ENCODE measurements around the gene CA5B.

CA5B gene

GRCh38 chrX:15804563-15804962, 66.5 kb downstream of the CA5B start:
- no peak overlapping the region for H3K4me3 ChIP-seq (ENCODE audit: low read depth, low read length)
- TF ChIP-seq CTCF (IDR thresholded peaks at IDR 0.05; ENCODE audit: low read depth, low read length, missing control alignments): no peak
- no peak for DNase-seq (ENCODE audit: low read depth)

- DNase-seq (ENCODE audit: low read depth): no peak
- no peak overlapping the region for H3K4me3 ChIP-seq (ENCODE audit: low read depth, low read length)
- no peak for TF ChIP-seq CTCF (IDR thresholded peaks at IDR 0.05; ENCODE audit: low read depth, low read length, missing control alignments)
These were observed 70.2 kb downstream of the CA5B start for GRCh38 chrX:15808254-15808653.

GRCh38 chrX:15812192-15812938, 74.3 kb downstream of the CA5B start:
- H3K4me3 ChIP-seq (ENCODE audit: low read depth, low read length): no peak overlapping the region
- TF ChIP-seq CTCF (IDR thresholded peaks at IDR 0.05; ENCODE audit: low read depth, low read length, missing control alignments): no peak
- no peak for DNase-seq (ENCODE audit: low read depth)

- no peak overlapping the region for H3K4me3 ChIP-seq (ENCODE audit: low read depth, low read length)
- DNase-seq (ENCODE audit: low read depth): no peak
- no peak for TF ChIP-seq CTCF (IDR thresholded peaks at IDR 0.05; ENCODE audit: low read depth, low read length, missing control alignments)
These were observed 75.3 kb downstream of the CA5B start for GRCh38 chrX:15813416-15813815.

DNA sequence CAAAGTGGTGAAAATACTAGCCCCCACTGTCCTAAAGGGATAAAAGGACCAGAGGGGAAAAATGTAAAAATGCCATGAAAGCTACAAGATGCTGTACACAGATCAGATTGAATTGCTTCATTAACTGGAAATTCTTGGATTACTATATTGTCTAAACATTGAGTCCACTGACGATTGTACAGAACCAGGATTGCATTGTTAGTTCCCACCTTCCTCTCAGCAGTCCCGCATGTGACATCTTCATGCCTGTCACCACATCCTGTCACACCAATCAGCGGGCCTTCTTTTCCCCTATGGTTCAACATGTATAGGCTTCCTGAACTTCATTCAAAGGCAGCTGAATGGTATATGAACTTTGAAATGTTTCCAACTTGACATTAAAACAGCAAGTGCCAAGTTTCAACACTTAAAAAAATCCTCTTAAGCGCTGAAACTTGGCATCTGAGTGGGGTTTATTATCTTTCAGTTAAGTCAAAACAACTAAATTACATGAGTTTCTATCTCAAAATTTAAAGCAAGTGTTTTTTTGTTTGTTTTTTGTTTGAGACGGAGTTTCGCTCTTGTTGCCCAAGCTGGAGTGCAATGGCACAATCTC, 76.8 kb downstream of the CA5B start:
- no peak for DNase-seq (ENCODE audit: low read depth)
- TF ChIP-seq CTCF (IDR thresholded peaks at IDR 0.05; ENCODE audit: low read depth, low read length, missing control alignments): no peak
- H3K4me3 ChIP-seq (ENCODE audit: low read depth, low read length): no peak overlapping the region

DNA sequence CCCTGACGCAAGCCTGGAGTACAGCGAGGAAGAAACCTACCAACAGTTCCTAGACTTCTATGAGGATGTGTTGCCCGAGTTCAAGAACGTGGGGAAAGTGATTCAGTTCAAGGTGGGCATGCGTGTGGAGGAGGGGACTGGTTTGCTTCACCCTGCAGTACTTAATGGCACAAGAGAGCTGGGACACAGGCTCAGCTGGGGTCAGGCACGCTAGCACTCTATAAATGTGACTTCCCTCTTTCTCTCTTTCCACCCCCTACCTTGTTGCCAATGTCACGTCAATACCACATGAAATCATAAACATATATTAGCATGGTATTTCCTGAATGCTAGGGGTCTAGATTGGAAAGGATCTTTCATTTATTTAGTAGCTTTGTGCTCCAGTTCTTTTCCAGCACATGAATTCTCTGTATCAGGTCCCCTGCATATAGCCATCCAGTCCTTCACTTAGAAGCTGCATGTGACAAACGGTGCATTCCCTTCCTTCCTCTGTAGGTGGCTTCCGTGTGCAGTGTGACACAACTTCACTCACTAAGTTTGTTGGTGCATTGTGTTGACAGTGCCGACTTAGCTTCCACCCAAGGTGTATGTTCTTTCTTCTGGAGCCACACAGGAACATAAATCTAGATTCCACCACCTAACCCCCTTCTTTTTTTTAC, 77.8 kb downstream of the CA5B start:
- no peak overlapping the region for H3K4me3 ChIP-seq (ENCODE audit: low read depth, low read length)
- peak; percentile 21 for DNase-seq (ENCODE audit: low read depth)
- peak; percentile 60 for TF ChIP-seq CTCF (IDR thresholded peaks at IDR 0.05; ENCODE audit: low read depth, low read length, missing control alignments)

All from GM12864 (cell line).